ENCODE results near the gene HYAL1. TPM values are rescaled to one million over a fixed set of nuclear protein-coding genes. Genes with fewer than 3 reads are reported as not detected.

Gene HYAL1
- total RNA-seq, 1 donor from 2014 or later = 0.47 TPM

GRCh38 chr3:50258979-50259378 lies 44.4 kb downstream of the HYAL1 start:
- ChIA-PET CTCF (interaction anchor here (1.3 to 4.4 kb wide), 5 partner anchors 11 to 78 kb away, joined by 3 to 34 read pairs (median 8); no protein-coding TSS in a partner anchor), POLR2A (interaction anchor here (0.7 to 1.6 kb wide), 4 partner anchors 12 to 1818 kb away, joined by 3 to 8 read pairs (median 4); partner anchors contain the start of gene GNAI2)
- H3K4me3 Mint-ChIP-seq = no peak overlapping the region
- intact Hi-C loops (cut with micrococcal nuclease) = no loop called here
- no peaks in the 10 kb centered on the region for H3K27me3 Mint-ChIP-seq
- H3K9me3 Mint-ChIP-seq = no peaks in the 10 kb centered on the region
- H3K27ac Mint-ChIP-seq = no peak overlapping the region
- no peak for TF ChIP-seq CTCF (IDR thresholded peaks at IDR 0.05)
- DNase-seq = no peak
- ATAC-seq (ENCODE audit: low read depth) = no peak
- H3K4me1 Mint-ChIP-seq = peaks cover 7% of the 10 kb centered on the region
- H3K36me3 Mint-ChIP-seq (ENCODE audit: low read depth) = peaks cover 45% of the 10 kb centered on the region

GRCh38 chr3:50258029-50258680 lies 45.2 kb downstream of the HYAL1 start:
- Mint-ChIP-seq H3K4me1 (peaks cover 11% of the 10 kb centered on the region), H3K9me3 (no peaks in the 10 kb centered on the region), H3K27ac (no peak overlapping the region), H3K36me3 (ENCODE audit: low read depth) (peaks cover 53% of the 10 kb centered on the region), H3K27me3 (no peaks in the 10 kb centered on the region), H3K4me3 (no peak overlapping the region)
- intact Hi-C loops (cut with micrococcal nuclease) = no loop called here
- CTCF ChIA-PET = interaction anchor here (1.3 to 4.4 kb wide), 3 partner anchors 10 to 79 kb away, joined by 3 to 34 read pairs (median 4); no protein-coding TSS in a partner anchor
- TF ChIP-seq CTCF (IDR thresholded peaks at IDR 0.05) = no peak
- ATAC-seq (ENCODE audit: low read depth) (no peak), DNase-seq (no peak)
- POLR2A ChIA-PET = interaction anchor here (0.7 to 1.6 kb wide), 4 partner anchors 12 to 1817 kb away, joined by 3 to 8 read pairs (median 4); partner anchors contain the start of gene GNAI2

GRCh38 chr3:50256978-50257890 lies 46.1 kb downstream of the HYAL1 start:
- Mint-ChIP-seq H3K4me3 (no peak overlapping the region), H3K36me3 (ENCODE audit: low read depth) (peaks cover 59% of the 10 kb centered on the region), H3K4me1 (peaks cover 11% of the 10 kb centered on the region), H3K9me3 (no peaks in the 10 kb centered on the region), H3K27ac (no peak overlapping the region), H3K27me3 (no peaks in the 10 kb centered on the region)
- DNase-seq = no peak
- no peak for ATAC-seq (ENCODE audit: low read depth)
- intact Hi-C loops (cut with micrococcal nuclease) = no loop called here
- ChIA-PET POLR2A (no interaction called here), CTCF (interaction anchor here (0.8 to 4.4 kb wide), 5 partner anchors 9 to 62 kb away, joined by 3 to 34 read pairs (median 4); no protein-coding TSS in a partner anchor)
- no peak for TF ChIP-seq CTCF (IDR thresholded peaks at IDR 0.05)

GRCh38 chr3:50255251-50255615 lies 48.1 kb downstream of the HYAL1 start:
- ChIA-PET POLR2A (interaction anchor here (0.6 kb wide), 1 partner anchor 1197 kb away, joined by 3 read pairs; no protein-coding TSS in a partner anchor), CTCF (interaction anchor here (1.0 to 2.6 kb wide), 2 partner anchors 9 to 61 kb away, joined by 3 to 11 read pairs; no protein-coding TSS in a partner anchor)
- Mint-ChIP-seq H3K27me3 (no peaks in the 10 kb centered on the region), H3K27ac (no peak overlapping the region), H3K4me3 (no peak overlapping the region), H3K9me3 (no peaks in the 10 kb centered on the region), H3K4me1 (peaks cover 24% of the 10 kb centered on the region), H3K36me3 (ENCODE audit: low read depth) (peaks cover 74% of the 10 kb centered on the region)
- no peak for DNase-seq
- ATAC-seq (ENCODE audit: low read depth) = no peak
- intact Hi-C loops (cut with micrococcal nuclease) = no loop called here
- no peak for TF ChIP-seq CTCF (IDR thresholded peaks at IDR 0.05)
